Neural progenitor cell (in vitro differentiated cells): ENCODE results near the gene REEP1. TPM values are rescaled to one million over a fixed set of nuclear protein-coding genes. Genes with fewer than 3 reads are reported as not detected.
A peak's percentile ranks its signal among the peaks of the same experiment; 100 is the strongest.

ENCODE experiments used
- DNase-seq: peaks from one replicate; pipeline ENCODE4 v3.0.0-alpha.2; 2016; ENCODE audit warnings: low spot score
- H2AFZ ChIP-seq: fragments of 200-600 bp; sonication (generic); replicated peaks from 2 replicates; pipeline ENCODE4 v1.6.1; 2016; ENCODE audit warnings: antibody characterized with exemption
- H3F3A ChIP-seq: fragments of 200-600 bp; sonication (generic); 2 replicates; pipeline ENCODE4 v1.6.1; 2016; ENCODE audit warnings: antibody characterized with exemption, low read depth
- H3K27ac ChIP-seq: fragments of 200-600 bp; sonication (generic); 2 replicates; pipeline ENCODE4 v1.5.1; 2016; ENCODE audit warnings: mild to moderate bottlenecking
- H3K27me3 ChIP-seq: fragments of 200-600 bp; sonication (generic); 2 replicates; pipeline ENCODE4 v1.6.1; 2016; ENCODE audit warnings: mild to moderate bottlenecking, moderate library complexity
- H3K36me3 ChIP-seq: fragments of 200-600 bp; sonication (generic); 2 replicates; pipeline ENCODE4 v1.5.1; 2016
- H3K4me1 ChIP-seq: fragments of 200-600 bp; sonication (generic); 2 replicates; pipeline ENCODE4 v1.6.1; 2016; ENCODE audit warnings: mixed run types
- H3K4me2 ChIP-seq: fragments of 200-600 bp; sonication (generic); 2 replicates; pipeline ENCODE4 v1.6.1; 2016
- H3K4me3 ChIP-seq: fragments of 200-600 bp; sonication (generic); 2 replicates; pipeline ENCODE4 v1.5.1; 2016
- H3K79me2 ChIP-seq: fragments of 200-600 bp; sonication (generic); 2 replicates; pipeline ENCODE4 v1.6.1; 2016; ENCODE audit warnings: low read depth
- H3K9ac ChIP-seq: fragments of 200-600 bp; sonication (generic); 2 replicates; pipeline ENCODE4 v1.6.1; 2016
- H3K9me3 ChIP-seq: fragments of 200-600 bp; sonication (generic); 2 replicates; pipeline ENCODE4 v1.5.1; 2016; ENCODE audit warnings: low read depth
- H4K20me1 ChIP-seq: fragments of 200-600 bp; sonication (generic); 2 replicates; pipeline ENCODE4 v1.6.1; 2016; ENCODE audit warnings: low read depth
- H3K27ac Mint-ChIP-seq: 3 replicates; pipeline ENCODE4 v1.8.0; 2021; ENCODE audit warnings: mixed read lengths
- H3K27me3 Mint-ChIP-seq: 2 replicates; pipeline ENCODE4 v1.8.0; 2022; ENCODE audit warnings: low read depth, mild to moderate bottlenecking, inconsistent platforms, moderate library complexity, mixed read lengths; ENCODE audit not compliant: insufficient read depth
- H3K36me3 Mint-ChIP-seq: 3 replicates; pipeline ENCODE4 v1.8.0; 2021; ENCODE audit warnings: mixed read lengths
- H3K4me1 Mint-ChIP-seq: 3 replicates; pipeline ENCODE4 v1.8.0; 2021; ENCODE audit warnings: mixed read lengths
- H3K4me3 Mint-ChIP-seq: 3 replicates; pipeline ENCODE4 v1.8.0; 2021; ENCODE audit warnings: mild to moderate bottlenecking, moderate library complexity, mixed read lengths
- H3K9me3 Mint-ChIP-seq: 3 replicates; pipeline ENCODE4 v1.8.0; 2020; ENCODE audit warnings: mixed read lengths
- EZH2 ChIP-seq: fragments of 200-600 bp; sonication (generic); IDR thresholded peaks from 2 replicates; pipeline ENCODE4 v1.6.1; 2017; ENCODE audit warnings: antibody characterized with exemption, mild to moderate bottlenecking, moderate library complexity
- EZH2phosphoT487 ChIP-seq: fragments of 200-600 bp; sonication (generic); IDR thresholded peaks from 2 replicates; pipeline ENCODE4 v1.6.1; 2017; ENCODE audit warnings: antibody characterized with exemption
- total RNA-seq: library from RNA; depleted of rRNA; stranded (reverse); fragments of >200 nt; gene quantifications from 2 replicates; pipeline ENCODE4 v1.2.3, GENCODE V29; 2015; ENCODE audit warnings: low replicate concordance
- TF ChIP-seq, protein P1 (sequence below): fragments of 200-600 bp; sonication (generic); IDR thresholded peaks from 2 replicates; pipeline ENCODE4 v1.5.1; 2017; ENCODE audit warnings: antibody characterized with exemption, mild to moderate bottlenecking

Gene REEP1
- total RNA-seq, 1 donor from 2014 or later: 0.88 TPM

DNA sequence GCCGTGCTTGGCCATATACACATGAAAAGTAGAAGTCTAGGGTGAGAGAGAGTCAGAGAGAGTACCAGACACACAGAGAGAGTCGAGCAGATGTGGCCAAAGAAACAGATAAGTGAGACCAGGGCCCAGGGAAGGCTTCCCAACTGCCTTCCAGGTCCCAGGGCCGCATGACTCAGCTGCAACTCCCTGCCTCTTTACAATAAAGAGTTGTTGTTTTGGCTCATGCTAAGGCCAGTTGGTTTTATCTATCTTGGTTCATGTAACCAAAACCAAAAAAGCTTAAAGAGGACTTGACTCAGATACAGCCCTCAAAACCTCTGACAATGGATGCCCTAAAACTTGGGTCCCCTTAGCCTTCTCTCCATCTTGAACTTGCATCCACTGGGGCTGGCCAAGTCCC is 36.9 kb downstream of the REEP1 start:
- Histone ChIP-seq H3K4me1 (peaks cover 23% of the 10 kb centered on the region), H3K27ac (no peak overlapping the region), H3K4me3 (no peak overlapping the region), H3K36me3 (no peaks in the 10 kb centered on the region), H3F3A (no peaks in the 10 kb centered on the region), H3K79me2 (no peaks in the 10 kb centered on the region), H3K9me3 (no peaks in the 10 kb centered on the region), H3K27me3 (peaks cover under 1% of the 10 kb centered on the region), H2AFZ (no peak overlapping the region), H3K9ac (no peak overlapping the region), H3K4me2 (no peak overlapping the region), H4K20me1 (peaks cover 4% of the 10 kb centered on the region)
- no peak for TF ChIP-seq EZH2
- TF ChIP-seq, protein P1, sequence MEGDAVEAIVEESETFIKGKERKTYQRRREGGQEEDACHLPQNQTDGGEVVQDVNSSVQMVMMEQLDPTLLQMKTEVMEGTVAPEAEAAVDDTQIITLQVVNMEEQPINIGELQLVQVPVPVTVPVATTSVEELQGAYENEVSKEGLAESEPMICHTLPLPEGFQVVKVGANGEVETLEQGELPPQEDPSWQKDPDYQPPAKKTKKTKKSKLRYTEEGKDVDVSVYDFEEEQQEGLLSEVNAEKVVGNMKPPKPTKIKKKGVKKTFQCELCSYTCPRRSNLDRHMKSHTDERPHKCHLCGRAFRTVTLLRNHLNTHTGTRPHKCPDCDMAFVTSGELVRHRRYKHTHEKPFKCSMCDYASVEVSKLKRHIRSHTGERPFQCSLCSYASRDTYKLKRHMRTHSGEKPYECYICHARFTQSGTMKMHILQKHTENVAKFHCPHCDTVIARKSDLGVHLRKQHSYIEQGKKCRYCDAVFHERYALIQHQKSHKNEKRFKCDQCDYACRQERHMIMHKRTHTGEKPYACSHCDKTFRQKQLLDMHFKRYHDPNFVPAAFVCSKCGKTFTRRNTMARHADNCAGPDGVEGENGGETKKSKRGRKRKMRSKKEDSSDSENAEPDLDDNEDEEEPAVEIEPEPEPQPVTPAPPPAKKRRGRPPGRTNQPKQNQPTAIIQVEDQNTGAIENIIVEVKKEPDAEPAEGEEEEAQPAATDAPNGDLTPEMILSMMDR: no peak
- TF ChIP-seq EZH2phosphoT487: no peak
- Mint-ChIP-seq H3K27me3 (peaks cover 11% of the 10 kb centered on the region), H3K36me3 (no peaks in the 10 kb centered on the region), H3K4me3 (peak overlapping the region; percentile 25), H3K9me3 (no peaks in the 10 kb centered on the region), H3K27ac (no peak overlapping the region), H3K4me1 (peaks cover 42% of the 10 kb centered on the region)
- no peak for DNase-seq

DNA sequence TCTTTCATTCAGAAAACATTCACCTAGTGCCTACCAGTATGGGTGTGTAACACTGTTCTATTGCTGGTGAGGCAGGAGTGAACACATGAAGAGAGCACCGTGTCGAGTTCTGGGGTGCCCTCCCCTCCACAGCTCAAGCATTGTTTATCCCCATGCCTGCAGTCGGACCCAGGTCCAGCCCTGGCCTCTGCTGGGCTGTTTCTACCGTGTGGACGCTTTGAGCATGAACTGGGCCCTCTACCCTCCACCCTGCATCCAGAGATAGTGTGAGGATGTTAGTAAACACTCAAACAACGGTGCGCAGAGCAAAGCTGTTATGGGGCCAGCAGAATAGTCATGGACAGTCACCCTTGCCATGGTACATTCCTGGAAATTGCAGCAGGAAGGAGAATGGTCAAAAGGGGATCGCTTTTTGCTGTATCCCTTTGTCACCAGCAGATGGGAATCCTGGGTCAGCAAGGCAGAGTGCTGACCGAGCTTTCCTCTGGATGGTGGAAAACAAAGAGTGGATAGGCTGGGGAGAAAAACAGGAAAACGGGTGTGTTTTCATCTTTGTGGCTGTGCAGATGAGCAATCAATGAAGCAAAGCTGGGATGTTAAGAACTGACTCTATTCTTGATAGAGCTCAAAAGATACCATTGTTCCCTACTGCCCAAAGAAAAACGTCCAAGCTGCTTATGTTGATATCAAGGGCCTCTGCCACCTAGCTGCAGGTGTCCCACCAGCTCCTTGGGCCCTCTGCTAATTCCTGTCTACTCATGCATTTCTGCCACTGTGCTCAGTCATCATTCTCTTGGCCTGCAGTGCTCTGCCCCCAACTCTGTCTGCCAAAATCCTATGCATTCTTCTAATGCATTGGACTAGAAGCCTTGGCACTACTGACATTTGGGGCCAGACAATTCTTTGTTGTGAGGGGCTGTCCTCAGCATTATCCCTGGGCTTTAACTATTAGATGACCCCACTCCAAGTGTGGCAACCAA is 38.7 kb downstream of the REEP1 start:
- H3K36me3 ChIP-seq: no peaks in the 10 kb centered on the region
- peak; percentile 55 for DNase-seq
- H3K9ac ChIP-seq: no peak overlapping the region

DNA sequence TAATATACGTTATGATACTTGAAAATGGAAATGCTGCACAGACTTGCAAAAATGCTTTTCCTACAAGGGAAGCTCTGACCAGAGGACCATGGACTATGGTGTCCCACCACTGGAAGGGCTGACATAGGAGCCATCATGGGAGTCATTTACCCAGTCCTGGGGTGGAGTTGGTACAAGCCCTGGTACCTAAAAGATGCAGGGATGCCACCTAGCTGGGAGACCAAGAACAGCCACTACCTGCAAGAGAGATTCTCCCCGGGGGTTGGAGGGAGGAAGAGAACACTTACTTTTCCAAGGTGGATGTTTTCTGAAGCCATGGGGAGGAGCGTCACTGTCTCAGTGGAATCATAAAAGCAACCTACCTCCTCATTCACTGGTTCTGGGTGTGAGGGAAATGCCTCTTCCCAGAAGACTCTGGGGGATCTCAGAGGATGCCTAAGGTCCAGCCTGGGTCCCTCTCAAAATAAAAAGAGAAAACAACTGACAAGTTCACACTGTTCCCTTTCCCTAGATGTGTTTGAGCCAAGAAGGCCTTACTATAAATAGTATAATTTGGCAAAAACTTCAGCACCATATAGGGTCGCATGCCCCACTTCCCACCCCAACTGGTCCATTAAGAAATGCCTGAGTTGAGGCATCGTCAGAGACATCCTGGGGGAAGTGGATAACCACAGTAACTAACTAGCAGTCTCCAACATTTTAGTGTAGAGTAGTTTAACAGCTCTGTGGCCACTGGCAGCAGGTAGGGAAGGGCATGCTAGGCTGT is 39.9 kb downstream of the REEP1 start:
- Histone ChIP-seq H3K36me3 (no peaks in the 10 kb centered on the region), H2AFZ (no peak overlapping the region), H3K79me2 (no peaks in the 10 kb centered on the region), H3K4me1 (peaks cover 17% of the 10 kb centered on the region), H3K4me2 (no peak overlapping the region), H3K9me3 (no peaks in the 10 kb centered on the region), H3K9ac (no peak overlapping the region), H3K27me3 (no peaks in the 10 kb centered on the region), H3K27ac (no peak overlapping the region), H3K4me3 (no peak overlapping the region), H3F3A (no peaks in the 10 kb centered on the region), H4K20me1 (no peaks in the 10 kb centered on the region)
- no peaks in the 10 kb centered on the region for H3K36me3 Mint-ChIP-seq
- no peaks in the 10 kb centered on the region for H3K9me3 Mint-ChIP-seq
- peak overlapping the region; percentile 33 for H3K27ac Mint-ChIP-seq
- no peak for TF ChIP-seq EZH2
- TF ChIP-seq, protein P1: peak; percentile 19
- TF ChIP-seq EZH2phosphoT487: no peak
- H3K4me3 Mint-ChIP-seq: no peak overlapping the region
- peaks cover 4% of the 10 kb centered on the region for H3K27me3 Mint-ChIP-seq
- no peak for DNase-seq
- peaks cover 34% of the 10 kb centered on the region for H3K4me1 Mint-ChIP-seq

More for the DNA sequence above, 38.7 kb downstream of the REEP1 start:
- peak overlapping the region; percentile 44 for H2AFZ ChIP-seq
- H3K27me3 ChIP-seq: no peaks in the 10 kb centered on the region
- H3K4me3 ChIP-seq: no peak overlapping the region
- H3K36me3 Mint-ChIP-seq: no peaks in the 10 kb centered on the region
- TF ChIP-seq EZH2phosphoT487: no peak
- TF ChIP-seq, protein P1: peak; percentile 45
- H3K9me3 Mint-ChIP-seq: no peaks in the 10 kb centered on the region
- peaks cover 17% of the 10 kb centered on the region for H3K4me1 ChIP-seq
- no peaks in the 10 kb centered on the region for H3F3A ChIP-seq
- peak overlapping the region; percentile 43 for H3K4me3 Mint-ChIP-seq
- H3K79me2 ChIP-seq: no peaks in the 10 kb centered on the region
- H3K4me2 ChIP-seq: no peak overlapping the region
- no peak overlapping the region for H3K27ac Mint-ChIP-seq
- H3K27me3 Mint-ChIP-seq: peaks cover 6% of the 10 kb centered on the region
- H3K4me1 Mint-ChIP-seq: peaks cover 36% of the 10 kb centered on the region
- H3K27ac ChIP-seq: no peak overlapping the region
- H3K9me3 ChIP-seq: no peaks in the 10 kb centered on the region
- no peaks in the 10 kb centered on the region for H4K20me1 ChIP-seq
